ENCODE results near the gene APOC1.

APOC1 gene

DNA sequence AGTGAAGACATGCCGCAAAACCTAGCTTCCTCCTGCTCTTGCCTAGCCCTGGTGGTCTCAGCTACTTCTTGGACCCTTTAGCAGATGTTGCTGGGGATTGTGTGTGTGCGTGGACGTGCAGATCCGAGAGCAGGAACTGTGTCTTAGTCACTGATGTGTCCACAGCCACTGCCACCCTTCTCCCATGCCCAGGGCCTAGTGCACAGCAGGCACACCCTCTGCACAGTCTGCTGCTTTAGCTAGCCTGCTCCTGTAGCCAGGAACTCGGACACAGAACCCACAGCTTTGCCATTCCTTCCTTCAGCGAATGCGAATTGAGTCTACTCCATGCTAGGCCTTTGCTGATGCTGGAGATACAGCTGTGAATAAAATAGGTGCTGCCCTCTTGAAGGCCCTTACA is 43.1 kb downstream of the APOC1 start:
- no peak for DNase-seq

DNA sequence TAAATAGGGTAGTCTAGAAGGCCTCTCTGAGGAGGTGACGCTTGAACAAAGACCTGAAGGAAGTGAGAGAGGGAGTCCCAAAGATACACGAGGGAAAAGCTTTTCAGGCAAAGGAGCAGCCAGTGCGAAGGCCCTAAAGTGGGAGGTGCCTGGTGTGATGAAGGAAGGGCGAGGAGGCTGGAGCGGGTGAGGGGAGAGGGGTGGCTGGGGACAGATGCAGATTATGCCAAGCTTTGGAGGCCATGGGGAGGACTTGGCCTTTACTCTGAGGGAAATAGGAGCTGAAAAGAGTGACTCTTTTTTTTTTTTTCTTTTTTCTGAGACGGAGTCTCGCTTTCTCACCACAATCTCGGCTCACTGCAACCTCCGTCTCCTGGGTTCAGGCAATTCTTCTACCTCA is 43.7 kb downstream of the APOC1 start:
- no peak for DNase-seq

DNA sequence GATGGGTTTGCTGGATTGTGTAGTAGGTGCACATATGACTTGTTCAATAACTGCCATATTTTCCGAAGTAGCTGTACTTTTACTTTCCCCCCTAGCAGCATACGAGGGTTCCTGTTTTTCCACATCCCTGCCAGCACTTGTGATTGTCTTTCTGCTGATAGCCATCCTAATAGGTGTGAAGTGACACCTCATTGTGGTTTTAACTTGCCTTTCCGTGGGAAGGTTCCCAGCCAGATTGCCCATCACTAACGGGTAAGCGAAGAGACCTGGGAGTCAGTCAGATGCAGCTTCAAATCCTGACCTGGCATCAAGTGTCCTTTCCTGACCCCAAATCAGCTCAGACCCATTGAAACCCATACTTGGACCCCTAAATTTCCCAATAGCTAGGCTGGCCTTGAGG is 45.3 kb downstream of the APOC1 start:
- no peak for DNase-seq

DNA sequence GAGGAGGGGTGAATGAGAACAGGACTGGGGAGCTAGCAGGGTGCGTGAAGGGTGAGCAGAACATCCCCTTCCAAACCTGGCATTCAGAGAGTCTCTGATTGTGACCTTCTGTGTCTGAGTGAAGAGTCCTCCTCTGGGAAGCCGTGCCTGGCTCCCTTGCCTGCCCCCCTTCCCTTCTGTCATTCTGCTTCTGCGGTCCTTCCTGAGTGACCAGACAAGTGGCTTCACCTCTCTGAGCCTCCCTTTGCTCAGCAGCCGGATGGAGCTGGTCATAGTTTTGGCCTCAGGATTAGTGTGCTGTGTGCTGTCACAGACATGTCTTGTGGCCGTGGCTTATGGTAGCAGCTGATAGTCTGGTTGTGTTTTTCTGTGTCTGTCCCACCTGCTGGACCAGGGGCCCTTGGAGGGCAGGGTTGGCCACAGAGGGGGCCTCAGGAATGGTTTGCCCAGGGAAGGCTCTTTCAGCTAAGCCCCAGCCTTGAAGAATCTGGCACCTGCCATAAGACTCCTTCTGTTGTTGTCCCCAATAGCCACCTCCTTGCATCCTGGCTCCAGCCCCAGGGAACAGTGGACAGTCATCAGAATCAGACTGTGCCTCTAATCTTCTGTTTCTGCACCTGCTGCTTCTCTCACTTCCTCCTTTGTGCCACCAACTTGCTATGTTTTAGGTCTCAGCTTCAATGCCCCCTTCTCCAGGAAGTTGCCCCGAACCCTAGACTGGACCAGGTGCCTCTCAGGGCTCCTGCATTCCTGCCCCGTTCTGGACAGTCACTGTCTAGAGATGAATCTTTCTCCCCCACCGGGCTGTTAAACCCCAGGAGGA is 46.7 kb downstream of the APOC1 start:
- no peak for DNase-seq

DNA sequence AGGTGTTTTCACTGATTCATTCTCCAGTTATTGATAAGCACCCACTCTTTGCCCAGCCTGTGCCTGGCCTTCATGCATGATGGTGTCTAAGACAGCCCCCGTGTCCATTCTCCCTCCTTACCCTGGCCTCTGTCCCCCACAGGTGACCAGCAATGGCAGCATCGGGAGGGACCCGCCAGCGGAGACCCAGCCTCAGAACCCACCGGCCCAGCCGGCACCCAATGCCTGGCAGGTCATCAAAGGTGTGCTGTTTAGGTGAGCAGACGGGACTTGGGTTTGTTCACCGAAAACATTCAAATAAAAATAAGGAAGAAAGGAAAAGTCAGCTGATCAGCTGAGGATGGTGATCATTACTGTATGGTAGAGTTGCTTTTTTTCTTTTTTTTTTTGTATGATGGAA is 47.4 kb downstream of the APOC1 start:
- no peak for DNase-seq

DNA sequence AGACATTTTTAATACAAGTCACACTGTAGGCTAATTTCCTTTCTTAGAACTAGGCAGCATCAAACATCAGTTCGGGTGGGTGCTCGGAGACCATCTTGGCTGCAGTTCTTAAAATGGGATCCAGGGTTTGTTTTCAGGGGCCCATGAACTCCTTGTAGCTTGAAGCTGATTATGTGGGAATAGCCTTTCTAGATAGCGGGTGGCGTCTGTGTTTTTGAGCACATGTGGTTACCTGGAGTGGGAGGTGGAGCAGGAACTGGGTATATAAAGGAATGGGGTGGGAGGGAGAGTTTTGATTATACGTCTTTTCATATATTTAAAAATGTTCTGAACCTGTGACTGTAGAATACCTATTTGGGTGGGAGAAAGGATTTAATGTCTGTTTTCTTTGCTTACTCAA is 53.7 kb downstream of the APOC1 start:
- DNase-seq = no peak

DNA sequence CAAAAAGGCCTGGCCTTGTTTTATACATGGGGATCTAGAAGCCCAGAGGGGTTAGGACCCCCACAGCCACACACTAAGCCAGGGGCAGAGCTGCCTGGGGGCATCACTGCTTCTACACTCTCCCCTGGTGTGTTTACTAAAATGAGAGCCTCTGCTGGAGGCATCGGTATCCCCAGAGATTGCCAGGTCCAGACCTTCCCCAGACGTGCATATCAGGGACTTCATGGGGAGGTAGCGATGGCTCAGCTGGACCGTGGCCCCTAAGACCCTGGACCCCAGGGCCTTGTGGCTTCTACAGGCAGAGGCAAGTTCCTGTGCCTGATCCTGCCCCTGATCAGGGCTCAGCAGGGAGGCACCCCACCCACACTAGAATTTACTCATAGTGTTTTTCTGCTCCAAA is 54.3 kb downstream of the APOC1 start:
- DNase-seq = no peak

Data from NCI-H1930 (cell line).